Heart left ventricle (tissue), 16 donors: ENCODE results near the gene ATP2B2. TPM values are rescaled to one million over a fixed set of nuclear protein-coding genes. Genes with fewer than 3 reads are reported as not detected.

Source experiments
- ATAC-seq, 4 donors: fragments of 200-7000 bp; cut with Tn5 transposase; one replicate each; pipeline ENCODE4 v1.9.1; 2020 to 2022; ENCODE audit warnings: moderate library complexity in 4 of 4, mild to moderate bottlenecking in 3 of 4, moderate number of reproducible peaks in 1 of 4
- DNase-seq, 5 donors: peaks; one replicate each; pipeline ENCODE4 v3.0.0-alpha.2; 2020
- H3K27ac ChIP-seq, 12 donors: fragments of 200-600 bp; sonication (generic) in 4 of 12; one replicate each; pipeline versions ENCODE4 v1.5.0 to v1.8.0; 2016 to 2022; ENCODE audit warnings: mild to moderate bottlenecking in 2 of 12
- H3K27me3 ChIP-seq, 9 donors: fragments of 200-600 bp; sonication (generic) in 2 of 9; one replicate each; pipeline versions ENCODE4 v1.5.1 to v1.8.0; 2016 to 2022; ENCODE audit warnings: mild to moderate bottlenecking in 3 of 9
- H3K36me3 ChIP-seq, 9 donors: fragments of 200-600 bp; sonication (generic) in 2 of 9; one replicate each; pipeline versions ENCODE4 v1.5.0 to v1.8.0; 2018 to 2022; ENCODE audit warnings: mild to moderate bottlenecking in 2 of 9
- H3K4me1 ChIP-seq, 12 donors: fragments of 200-600 bp; sonication (generic) in 4 of 12; one replicate each; pipeline versions ENCODE4 v1.5.0 to v1.8.0; 2016 to 2022; ENCODE audit warnings: mild to moderate bottlenecking in 3 of 12
- H3K4me3 ChIP-seq, 12 donors: fragments of 200-600 bp; sonication (generic) in 4 of 12; one replicate each; pipeline versions ENCODE4 v1.5.0 to v1.8.0; 2017 to 2022; ENCODE audit warnings: mild to moderate bottlenecking in 9 of 12, moderate library complexity in 4 of 12
- H3K9me3 ChIP-seq, 12 donors: fragments of 200-600 bp; sonication (generic) in 4 of 12; one replicate each; pipeline versions ENCODE4 v1.5.0 to v1.8.0; 2016 to 2022; ENCODE audit warnings: mild to moderate bottlenecking in 1 of 12
- POLR2A ChIP-seq, 2 donors: fragments of 450-650 bp; IDR thresholded peaks; one replicate each; pipeline ENCODE4 v1.6.1; 2017; ENCODE audit warnings: antibody characterized with exemption in 2 of 2, mild to moderate bottlenecking in 2 of 2, moderate library complexity in 2 of 2
- WGBS, 4 donors: extraction: QIAGEN DNeasy Blood & Tissue Kit in 2 of 4; methylation state at CpG; one replicate each; pipeline versions ENCODE4 v1.1.5 to v1.1.7; 2013 to 2018; 5-methylcytosine and 5-hydroxymethylcytosine counted together
- intact Hi-C, 10 donors: fragments of 100-400 bp; cut with DNase I; formaldehyde crosslinking; loops; one replicate each; pipeline versions ENCODE4 v1.11.1 to v1.14.2; 2022
- polyA plus RNA-seq, 2 donors: library from polyadenylated mRNA; stranded (reverse); fragments of 200-250 nt; gene quantifications; one replicate each; pipeline ENCODE4 v1.2.3, GENCODE V29; 2013
- total RNA-seq, 9 donors: library from RNA; depleted of rRNA in 2 of 9; stranded (reverse); fragments of >200 nt in 2 of 9; fragmentation: NEBNext Ultra II Directional in 3 of 9; extraction: Animal tissue kit (Norgen Biotek cat#: 25700) in 3 of 9; gene quantifications; one replicate each; pipeline versions ENCODE4 v1.1.0 to v1.2.4, GENCODE V29; 2016 to 2023
- TF ChIP-seq, protein P1 (sequence below), 12 donors: fragments of 200-600 bp; sonication (generic) in 4 of 12; IDR thresholded peaks; one replicate each; pipeline versions ENCODE4 v1.5.0 to v1.8.0; 2018 to 2022; ENCODE audit warnings: antibody characterized with exemption in 12 of 12, mild to moderate bottlenecking in 5 of 12
- donor health status: ischemic (EF 13 %, LVEDD 7.1; RV severe dilation, severe dysfunction).
- donor health status: healthy with polysubstance abuse.
- donor health status: DM: no; HTN: yes; CAD: no.
- donor health status: DM: no; HTN: no; CAD: no.
- donor health status: ischemic (EF 25% LVEDD 6.9; RV normal size, moderate dysfunction).
- donor health status: ischemic (EF 25% LVEDD 5.7; RV mildly dilated, moderate dysfunction).
- donor health status: healthy.
- donor health status: DM: yes; HTN: yes; CAD: no.
- donor health status: ischemic (EF 35%, LVEDD 5.7; RV mildly dilated, moderate dysfunction).
- donor health status: nonischemic (EF 11% LVEDD 7.7; RV severe dilation, severe dysfunction).
- donor health status: DM: yes; HTN: yes; CAD: no.
- donor health status: PGD.
- donor health status: ischemic (EF 29% LVEDD 5.4; RV normal size, mild dysfunction).
- donor health status: nonischemic (EF 23%, LVEDD 6.1; RV moderate dilation, normal function).

ATP2B2 gene
- total and polyA plus RNA-seq, 11 donors: 0.01 to 0.35 (median 0.12) TPM; not detected in 3

DNA sequence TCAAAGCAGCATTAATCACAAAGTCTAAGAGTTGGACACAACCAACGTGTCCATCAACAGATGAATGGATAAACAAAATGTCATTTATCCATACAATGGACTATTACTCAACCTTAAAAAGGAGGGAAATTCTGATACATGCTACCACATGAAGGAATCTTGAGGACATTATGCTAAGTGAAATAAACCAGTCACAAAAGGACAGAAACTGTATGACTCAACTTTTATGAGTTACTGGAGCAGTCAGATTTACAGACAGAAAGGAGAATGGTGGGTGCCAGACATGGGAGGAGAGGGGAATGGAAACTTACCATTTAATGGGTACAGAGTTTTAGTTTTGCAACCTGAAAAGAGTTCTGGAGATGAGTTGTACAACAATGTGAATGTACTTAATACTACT, 141.5 kb downstream of the ATP2B2 start:
- intact Hi-C loops: no loop called here
- Histone ChIP-seq H3K27ac (no peak overlapping the region), H3K36me3 (no peaks in the 10 kb centered on the region), H3K4me3 (no peak overlapping the region), H3K27me3 (no peaks in the 10 kb centered on the region), H3K9me3 (peaks cover 0 to 14% (median 0%) of the 10 kb centered on the region in 12 donors), H3K4me1 (no peaks in the 10 kb centered on the region)
- ATAC-seq (no peak), DNase-seq (no peak)
- WGBS, 4 donors: 83 to 92% (median 85%) methylated on average over 1 of the region's 1 CpG
- TF ChIP-seq, protein P1, sequence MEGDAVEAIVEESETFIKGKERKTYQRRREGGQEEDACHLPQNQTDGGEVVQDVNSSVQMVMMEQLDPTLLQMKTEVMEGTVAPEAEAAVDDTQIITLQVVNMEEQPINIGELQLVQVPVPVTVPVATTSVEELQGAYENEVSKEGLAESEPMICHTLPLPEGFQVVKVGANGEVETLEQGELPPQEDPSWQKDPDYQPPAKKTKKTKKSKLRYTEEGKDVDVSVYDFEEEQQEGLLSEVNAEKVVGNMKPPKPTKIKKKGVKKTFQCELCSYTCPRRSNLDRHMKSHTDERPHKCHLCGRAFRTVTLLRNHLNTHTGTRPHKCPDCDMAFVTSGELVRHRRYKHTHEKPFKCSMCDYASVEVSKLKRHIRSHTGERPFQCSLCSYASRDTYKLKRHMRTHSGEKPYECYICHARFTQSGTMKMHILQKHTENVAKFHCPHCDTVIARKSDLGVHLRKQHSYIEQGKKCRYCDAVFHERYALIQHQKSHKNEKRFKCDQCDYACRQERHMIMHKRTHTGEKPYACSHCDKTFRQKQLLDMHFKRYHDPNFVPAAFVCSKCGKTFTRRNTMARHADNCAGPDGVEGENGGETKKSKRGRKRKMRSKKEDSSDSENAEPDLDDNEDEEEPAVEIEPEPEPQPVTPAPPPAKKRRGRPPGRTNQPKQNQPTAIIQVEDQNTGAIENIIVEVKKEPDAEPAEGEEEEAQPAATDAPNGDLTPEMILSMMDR (IDR thresholded peaks at IDR 0.05): no peak
- TF ChIP-seq POLR2A (IDR thresholded peaks at IDR 0.05): no peak

GRCh38 chr3:10361375-10361774, 144.0 kb downstream of the ATP2B2 start:
- H3K27me3 ChIP-seq: no peaks in the 10 kb centered on the region
- H3K4me1 ChIP-seq: peaks cover 0 to 13% (median 4%) of the 10 kb centered on the region in 12 donors
- H3K27ac ChIP-seq: no peak overlapping the region
- 61 to 80% (median 68%) methylated on average over 5 of the region's 5 CpGs for WGBS, 4 donors
- peaks cover 0 to 14% (median 0%) of the 10 kb centered on the region in 12 donors for H3K9me3 ChIP-seq
- DNase-seq: peak in 1 of 5 donors; percentile 18
- no peak overlapping the region for H3K4me3 ChIP-seq
- no peak for ATAC-seq
- intact Hi-C loops: no loop called here
- no peak for TF ChIP-seq POLR2A (IDR thresholded peaks at IDR 0.05)
- TF ChIP-seq, protein P1 (IDR thresholded peaks at IDR 0.05): no peak
- H3K36me3 ChIP-seq: no peaks in the 10 kb centered on the region

DNA sequence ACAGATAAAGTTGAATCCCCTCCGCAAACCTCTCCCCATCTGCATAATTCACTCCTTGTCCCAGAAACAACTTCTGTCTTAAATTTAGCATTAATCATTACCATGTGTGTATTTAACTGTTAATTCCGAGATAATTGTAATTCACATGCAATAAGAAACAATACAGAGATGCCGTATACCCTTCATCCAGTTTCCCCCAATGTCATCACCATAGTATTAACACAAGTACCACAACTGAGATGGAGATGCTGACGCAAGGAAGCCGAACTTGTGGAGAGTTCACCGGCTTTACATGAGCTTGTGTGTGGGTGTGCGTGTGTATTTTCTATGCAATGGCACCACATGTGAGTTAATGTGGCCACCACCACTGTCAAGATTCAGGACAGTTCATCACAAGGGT, 144.9 kb downstream of the ATP2B2 start:
- H3K36me3 ChIP-seq: no peaks in the 10 kb centered on the region
- no peaks in the 10 kb centered on the region for H3K27me3 ChIP-seq
- H3K9me3 ChIP-seq: peaks cover 0 to 14% (median 0%) of the 10 kb centered on the region in 12 donors
- H3K27ac ChIP-seq: no peak overlapping the region
- peaks cover 0 to 13% (median 4%) of the 10 kb centered on the region in 12 donors for H3K4me1 ChIP-seq
- ATAC-seq (no peak), DNase-seq (peak in 1 of 5 donors; percentile 8)
- intact Hi-C loops: no loop called here
- no peak for TF ChIP-seq POLR2A (IDR thresholded peaks at IDR 0.05)
- TF ChIP-seq, protein P1 (IDR thresholded peaks at IDR 0.05): no peak
- H3K4me3 ChIP-seq: no peak overlapping the region
- WGBS, 4 donors: 94 to 96% (median 95%) methylated on average over 7 of the region's 7 CpGs

DNA sequence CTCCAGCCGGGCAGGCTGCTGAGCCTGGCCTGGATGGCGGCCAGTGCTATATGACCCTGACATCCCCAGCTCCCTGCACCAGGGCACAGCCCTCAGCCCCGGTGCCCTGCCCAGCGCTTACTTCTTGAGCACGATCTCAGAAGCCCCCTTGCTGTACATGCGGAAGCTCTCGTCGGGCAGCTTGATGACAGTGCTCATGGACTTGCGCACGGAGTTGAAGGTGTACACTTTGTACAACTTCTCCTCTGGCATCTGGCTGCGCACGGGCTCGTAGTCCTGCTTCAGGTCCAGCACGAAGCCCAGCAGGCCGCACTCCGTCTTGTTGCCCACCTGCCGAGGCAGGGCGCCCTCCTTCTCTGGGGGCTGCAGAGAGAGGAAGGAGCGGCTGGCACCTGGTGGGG, 145.6 kb downstream of the ATP2B2 start:
- DNase-seq: peak in 1 of 5 donors; percentile 36
- Histone ChIP-seq H3K4me1 (peaks cover 0 to 14% (median 4%) of the 10 kb centered on the region in 12 donors), H3K27ac (no peak overlapping the region), H3K36me3 (no peaks in the 10 kb centered on the region), H3K4me3 (no peak overlapping the region), H3K9me3 (peaks cover 0 to 14% (median 0%) of the 10 kb centered on the region in 12 donors), H3K27me3 (no peaks in the 10 kb centered on the region)
- no peak for TF ChIP-seq POLR2A (IDR thresholded peaks at IDR 0.05)
- TF ChIP-seq, protein P1 (IDR thresholded peaks at IDR 0.05): no peak
- WGBS, 4 donors: 90 to 95% (median 92%) methylated on average over 19 of the region's 19 CpGs
- ATAC-seq: no peak
- intact Hi-C loops: no loop called here
